Type B pancreatic cell (in vitro differentiated cells): ENCODE measurements around the gene SPTBN4. TPM values are rescaled to one million over a fixed set of nuclear protein-coding genes. Genes with fewer than 3 reads are reported as not detected.

ENCODE experiments used
- DNase-seq: peaks from one replicate; pipeline ENCODE4 v3.0.0; 2021; ENCODE audit warnings: mixed read lengths; ENCODE audit not compliant: unreplicated experiment; ENCODE audit errors: extremely low spot score
- H3K27ac Mint-ChIP-seq: 2 replicates; pipeline ENCODE4 v1.8.0; 2021; ENCODE audit warnings: mild to moderate bottlenecking, mixed read lengths
- H3K27me3 Mint-ChIP-seq: 2 replicates; pipeline ENCODE4 v1.8.0; 2021; ENCODE audit warnings: mixed read lengths
- H3K36me3 Mint-ChIP-seq: 2 replicates; pipeline ENCODE4 v1.8.0; 2021; ENCODE audit warnings: mixed read lengths
- H3K4me1 Mint-ChIP-seq: one replicate; pipeline ENCODE4 v1.8.0; 2021; ENCODE audit warnings: mixed read lengths; ENCODE audit not compliant: unreplicated experiment
- H3K4me3 Mint-ChIP-seq: 2 replicates; pipeline ENCODE4 v1.8.0; 2021; ENCODE audit warnings: mild to moderate bottlenecking, mixed read lengths
- H3K9me3 Mint-ChIP-seq: 2 replicates; pipeline ENCODE4 v1.8.0; 2021; ENCODE audit warnings: mixed read lengths
- CTCF ChIP-seq: fragments of 200-600 bp; sonication (generic); conservative IDR thresholded peaks from 2 replicates; pipeline ENCODE4 v1.5.0; 2021; ENCODE audit warnings: antibody characterized with exemption, mild to moderate bottlenecking
- total RNA-seq: library from RNA; stranded (reverse); gene quantifications from 2 replicates; pipeline ENCODE4 v1.2.1, GENCODE V29; 2021; ENCODE audit warnings: low replicate concordance

The SPTBN4 gene
- total RNA-seq, 1 donor from 2014 or later, result 2.6 TPM

GRCh38 chr19:40433391-40434216 is 33.2 kb upstream of the SPTBN4 start:
- Mint-ChIP-seq H3K4me1 (peaks cover 17% of the 10 kb centered on the region), H3K4me3 (peak overlapping the region; percentile 88)

GRCh38 chr19:40438284-40438683 is 28.5 kb upstream of the SPTBN4 start:
- H3K27ac Mint-ChIP-seq, result no peak overlapping the region
- no peak overlapping the region for H3K4me3 Mint-ChIP-seq
- H3K9me3 Mint-ChIP-seq, result no peaks in the 10 kb centered on the region
- no peak for DNase-seq
- H3K4me1 Mint-ChIP-seq, result peaks cover 25% of the 10 kb centered on the region
- TF ChIP-seq CTCF, result no peak
- H3K27me3 Mint-ChIP-seq, result no peaks in the 10 kb centered on the region
- H3K36me3 Mint-ChIP-seq, result peaks cover 12% of the 10 kb centered on the region

More at GRCh38 chr19:40433391-40434216, 33.2 kb upstream of the SPTBN4 start:
- TF ChIP-seq CTCF, result no peak
- DNase-seq, result peak; percentile 86
- H3K36me3 Mint-ChIP-seq, result peaks cover 3% of the 10 kb centered on the region
- H3K9me3 Mint-ChIP-seq, result no peaks in the 10 kb centered on the region
- peak overlapping the region; percentile 100 for H3K27ac Mint-ChIP-seq
- no peaks in the 10 kb centered on the region for H3K27me3 Mint-ChIP-seq

GRCh38 chr19:40441719-40442253 is 25.0 kb upstream of the SPTBN4 start:
- no peak for TF ChIP-seq CTCF
- Mint-ChIP-seq H3K27me3 (no peaks in the 10 kb centered on the region), H3K27ac (peak overlapping the region; percentile 97), H3K4me1 (peaks cover 27% of the 10 kb centered on the region), H3K4me3 (peak overlapping the region; percentile 98), H3K36me3 (peaks cover 12% of the 10 kb centered on the region), H3K9me3 (no peaks in the 10 kb centered on the region)
- no peak for DNase-seq

- Mint-ChIP-seq H3K36me3 (peaks cover 12% of the 10 kb centered on the region), H3K27me3 (no peaks in the 10 kb centered on the region), H3K27ac (peak overlapping the region; percentile 97), H3K4me1 (peaks cover 27% of the 10 kb centered on the region), H3K4me3 (peak overlapping the region; percentile 98), H3K9me3 (no peaks in the 10 kb centered on the region)
- no peak for TF ChIP-seq CTCF
- DNase-seq, result no peak
Observed at GRCh38 chr19:40442328-40443130, 24.3 kb upstream of the SPTBN4 start.

GRCh38 chr19:40443131-40443999 is 23.4 kb upstream of the SPTBN4 start:
- no peak for TF ChIP-seq CTCF
- Mint-ChIP-seq H3K4me3 (peak overlapping the region; percentile 98), H3K27me3 (no peaks in the 10 kb centered on the region), H3K9me3 (no peaks in the 10 kb centered on the region), H3K36me3 (peaks cover 9% of the 10 kb centered on the region), H3K27ac (peak overlapping the region; percentile 97), H3K4me1 (peaks cover 27% of the 10 kb centered on the region)
- peak; percentile 98 for DNase-seq
